Smooth muscle cell (in vitro differentiated cells): ENCODE results near the gene SC5D. TPM values are rescaled to one million over a fixed set of nuclear protein-coding genes. Genes with fewer than 3 reads are reported as not detected.
A peak's percentile ranks its signal among the peaks of the same experiment; 100 is the strongest.

Experiments
- DNase-seq: peaks from one replicate; lab custom pipeline; 2025; ENCODE audit not compliant: unreplicated experiment; lab: John Stamatoyannopoulos, UW
- H2AFZ ChIP-seq: fragments of 200-600 bp; sonication (generic); 2 replicates; pipeline ENCODE4 v1.6.0; 2016; ENCODE audit warnings: antibody characterized with exemption, low read depth, mild to moderate bottlenecking
- H3F3A ChIP-seq: fragments of 200-600 bp; sonication (generic); 2 replicates; pipeline ENCODE4 v1.6.0; 2017; ENCODE audit warnings: antibody characterized with exemption, low read depth
- H3K27ac ChIP-seq: fragments of 200-600 bp; sonication (generic); 2 replicates; pipeline ENCODE4 v1.5.1; 2016; ENCODE audit warnings: low read depth, mild to moderate bottlenecking
- H3K27me3 ChIP-seq: fragments of 200-600 bp; sonication (generic); 2 replicates; pipeline ENCODE4 v1.6.1; 2016; ENCODE audit warnings: low read depth, mild to moderate bottlenecking
- H3K36me3 ChIP-seq: fragments of 200-600 bp; sonication (generic); 2 replicates; pipeline ENCODE4 v1.5.1; 2016; ENCODE audit warnings: low read depth
- H3K4me1 ChIP-seq: fragments of 200-600 bp; sonication (generic); 2 replicates; pipeline ENCODE4 v1.5.1; 2016; ENCODE audit warnings: low read depth
- H3K4me2 ChIP-seq: fragments of 200-600 bp; sonication (generic); 2 replicates; pipeline ENCODE4 v1.6.0; 2016; ENCODE audit warnings: mild to moderate bottlenecking
- H3K4me3 ChIP-seq: fragments of 200-600 bp; sonication (generic); 2 replicates; pipeline ENCODE4 v1.5.1; 2016; ENCODE audit warnings: mild to moderate bottlenecking
- H3K79me2 ChIP-seq: fragments of 200-600 bp; sonication (generic); 2 replicates; pipeline ENCODE4 v1.6.0; 2016; ENCODE audit warnings: low read depth, mild to moderate bottlenecking
- H3K9ac ChIP-seq: fragments of 200-600 bp; sonication (generic); 2 replicates; pipeline ENCODE4 v1.6.0; 2016; ENCODE audit warnings: low read depth
- H3K9me3 ChIP-seq: fragments of 200-600 bp; sonication (generic); replicated peaks from 2 replicates; pipeline ENCODE4 v1.5.1; 2016; ENCODE audit warnings: low read depth
- H4K20me1 ChIP-seq: fragments of 200-600 bp; sonication (generic); 2 replicates; pipeline ENCODE4 v1.6.0; 2016; ENCODE audit warnings: low read depth
- CTCF ChIP-seq: fragments of 200-600 bp; sonication (generic); IDR thresholded peaks from 2 replicates; pipeline ENCODE4 v1.5.1; 2017; ENCODE audit warnings: borderline replicate concordance, mild to moderate bottlenecking, antibody characterized with exemption; ENCODE audit not compliant: insufficient read depth, poor library complexity, severe bottlenecking
- WGBS: methylation state at CpG from one replicate; pipeline ENCODE4 v1.1.7; 2016; ENCODE audit warnings: low lambda C conversion rate; 5-methylcytosine and 5-hydroxymethylcytosine counted together
- polyA plus RNA-seq: library from polyadenylated mRNA; unstranded; fragments of >200 nt; fragmentation: Nextera tagmentation; extraction: Ambion mirVana; gene quantifications from 2 replicates; pipeline ENCODE4 v1.2.1, GENCODE V29; 2016
- total RNA-seq: library from RNA; depleted of rRNA; stranded (reverse); fragments of >200 nt; gene quantifications from 2 replicates; pipeline ENCODE4 v1.2.3, GENCODE V29; 2014

Gene SC5D
- total and polyA plus RNA-seq, 2 experiments from 2014 or later, result 59.5 to 138 TPM

- H3F3A ChIP-seq, result no peaks in the 10 kb centered on the region
- H2AFZ ChIP-seq, result no peak overlapping the region
- H3K79me2 ChIP-seq, result peaks cover 76% of the 10 kb centered on the region
- H3K27ac ChIP-seq, result no peak overlapping the region
- DNase-seq, result no peak
- WGBS, result 66% methylated on average over 8 of the region's 8 CpGs
- H4K20me1 ChIP-seq, result peaks cover 70% of the 10 kb centered on the region
- peaks cover 45% of the 10 kb centered on the region for H3K4me1 ChIP-seq
- peak overlapping the region; percentile 69 for H3K4me3 ChIP-seq
- peak overlapping the region; percentile 12 for H3K9ac ChIP-seq
- H3K27me3 ChIP-seq, result no peaks in the 10 kb centered on the region
- peak overlapping the region; percentile 94 for H3K4me2 ChIP-seq
- no peaks in the 10 kb centered on the region for H3K36me3 ChIP-seq
- TF ChIP-seq CTCF, result no peak
- no peaks in the 10 kb centered on the region for H3K9me3 ChIP-seq
These were observed 2.9 kb downstream of the SC5D start for GRCh38 chr11:121295246-121296029.

- Histone ChIP-seq H4K20me1 (peaks cover 95% of the 10 kb centered on the region), H3K4me1 (peaks cover 44% of the 10 kb centered on the region), H3F3A (no peaks in the 10 kb centered on the region), H3K9ac (no peak overlapping the region), H3K27ac (peak overlapping the region; percentile 29), H3K4me3 (no peak overlapping the region), H3K36me3 (no peaks in the 10 kb centered on the region), H2AFZ (no peak overlapping the region), H3K4me2 (no peak overlapping the region), H3K27me3 (no peaks in the 10 kb centered on the region), H3K79me2 (peaks cover 100% of the 10 kb centered on the region), H3K9me3 (no peaks in the 10 kb centered on the region)
- DNase-seq, result no peak
- WGBS, result 91% methylated on average over 5 of the region's 5 CpGs
- TF ChIP-seq CTCF, result no peak
These were observed 5.3 kb downstream of the SC5D start for GRCh38 chr11:121297872-121298271.

GRCh38 chr11:121298774-121299173 is 6.2 kb downstream of the SC5D start:
- H3F3A ChIP-seq, result no peaks in the 10 kb centered on the region
- peaks cover 38% of the 10 kb centered on the region for H3K4me1 ChIP-seq
- 76% methylated on average over 5 of the region's 5 CpGs for WGBS
- H3K27me3 ChIP-seq, result no peaks in the 10 kb centered on the region
- DNase-seq, result no peak
- peaks cover 99% of the 10 kb centered on the region for H3K79me2 ChIP-seq
- H3K36me3 ChIP-seq, result peaks cover 4% of the 10 kb centered on the region
- no peak overlapping the region for H2AFZ ChIP-seq
- H3K9me3 ChIP-seq, result no peaks in the 10 kb centered on the region
- H3K4me2 ChIP-seq, result no peak overlapping the region
- no peak overlapping the region for H3K4me3 ChIP-seq
- peaks cover 99% of the 10 kb centered on the region for H4K20me1 ChIP-seq
- no peak for TF ChIP-seq CTCF
- no peak overlapping the region for H3K9ac ChIP-seq
- peak overlapping the region; percentile 30 for H3K27ac ChIP-seq

- DNase-seq, result no peak
- Histone ChIP-seq H3K9ac (no peak overlapping the region), H3K4me2 (no peak overlapping the region), H3K27ac (peak overlapping the region; percentile 30), H3K4me1 (peaks cover 32% of the 10 kb centered on the region), H3K27me3 (no peaks in the 10 kb centered on the region), H3K4me3 (no peak overlapping the region), H3F3A (no peaks in the 10 kb centered on the region), H2AFZ (no peak overlapping the region), H3K79me2 (peaks cover 92% of the 10 kb centered on the region), H3K9me3 (no peaks in the 10 kb centered on the region), H4K20me1 (peaks cover 98% of the 10 kb centered on the region), H3K36me3 (peaks cover 8% of the 10 kb centered on the region)
- no peak for TF ChIP-seq CTCF
These were observed 6.8 kb downstream of the SC5D start for GRCh38 chr11:121299417-121299816.
